Measurements from ENCODE around the gene ICA1.

The ICA1 gene

DNA sequence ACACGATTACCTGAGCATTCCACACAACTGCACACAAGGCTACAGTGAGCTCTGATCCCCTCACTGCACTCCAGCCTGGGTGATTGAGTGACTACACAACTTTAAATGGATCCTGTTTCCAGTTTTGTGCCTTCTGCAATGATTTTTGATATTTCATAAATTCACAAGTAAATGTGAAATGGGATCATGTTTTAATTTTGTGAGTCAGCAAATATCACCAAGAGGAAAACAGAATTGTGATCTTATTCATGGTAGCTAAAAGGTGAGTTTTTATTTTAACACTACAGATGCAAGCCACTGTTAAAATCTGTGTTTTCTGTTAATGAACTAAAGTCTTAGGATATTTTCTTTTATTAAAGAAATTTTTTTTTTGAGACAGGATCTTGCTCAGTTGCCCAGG, 11.4 kb downstream of the ICA1 start:
- ChIA-PET CTCF (interaction anchor here (1.0 to 1.1 kb wide), 2 partner anchors 33 to 39 kb away, joined by 3 to 4 read pairs; no protein-coding TSS in a partner anchor), POLR2A (no interaction called here)
- no peak overlapping the region for H3K27ac ChIP-seq (ENCODE audit: extremely low read depth, low read depth, low read length)
- H3K4me1 ChIP-seq (ENCODE audit: control insufficient read depth, insufficient read depth, low read length) = no peaks in the 10 kb centered on the region
- TF ChIP-seq ZNF394 (tag by site-specific recombination; IDR thresholded peaks at IDR 0.05; ENCODE audit: borderline replicate concordance) (no peak), ZNF24 (tag by site-specific recombination; IDR thresholded peaks at IDR 0.05) (no peak), ZNF664 (tag by site-specific recombination; IDR thresholded peaks at IDR 0.05) (no peak), ZNF596 (tag by site-specific recombination; IDR thresholded peaks at IDR 0.05) (no peak), ZNF416 (tag by site-specific recombination; IDR thresholded peaks at IDR 0.05) (no peak), ZNF501 (tag by site-specific recombination; IDR thresholded peaks at IDR 0.05) (no peak), ZNF155 (tag by site-specific recombination; IDR thresholded peaks at IDR 0.05) (no peak), KLF7 (tag by site-specific recombination; IDR thresholded peaks at IDR 0.05; ENCODE audit: borderline replicate concordance) (no peak)
- no peak overlapping the region for H3K4me3 ChIP-seq (ENCODE audit: low read depth, low read length)
- H3K36me3 ChIP-seq (ENCODE audit: control insufficient read depth in 2 of 2, insufficient read depth in 1 of 2, low read length in 2 of 2) = no peaks in the 10 kb centered on the region
- no peaks in the 10 kb centered on the region for H3K9me3 ChIP-seq (ENCODE audit: control insufficient read depth, insufficient read depth, low read depth, low read length)

DNA sequence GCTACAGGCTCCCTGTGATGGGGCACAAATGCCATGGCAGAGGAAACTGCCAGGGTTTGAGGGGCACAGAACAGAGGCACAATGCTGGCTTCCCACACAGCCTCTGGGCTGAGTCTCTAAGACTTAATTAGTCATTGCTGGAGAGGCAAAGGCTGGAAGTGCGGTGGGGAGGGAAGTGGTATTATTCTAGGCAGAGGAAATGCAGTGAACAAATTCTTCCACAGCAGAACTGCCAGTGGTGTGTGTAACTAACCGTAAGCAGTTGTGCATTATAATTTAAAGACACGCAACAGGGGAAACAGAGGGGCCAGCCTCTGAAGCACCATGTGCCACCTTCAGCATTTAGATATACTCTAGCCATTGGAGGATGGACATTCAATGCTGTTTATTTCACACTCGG, 12.8 kb downstream of the ICA1 start:
- TF ChIP-seq ZNF561 (tag by site-specific recombination; IDR thresholded peaks at IDR 0.05; ENCODE audit: borderline replicate concordance) (no peak), ZNF704 (tag by site-specific recombination; IDR thresholded peaks at IDR 0.05) (no peak), ZNF362 (tag by site-specific recombination; IDR thresholded peaks at IDR 0.05) (no peak), KLF8 (tag by site-specific recombination; IDR thresholded peaks at IDR 0.05) (no peak), SALL2 (tag by site-specific recombination; IDR thresholded peaks at IDR 0.05; ENCODE audit: borderline replicate concordance) (no peak)
- TF ChIP-seq, protein P1, sequence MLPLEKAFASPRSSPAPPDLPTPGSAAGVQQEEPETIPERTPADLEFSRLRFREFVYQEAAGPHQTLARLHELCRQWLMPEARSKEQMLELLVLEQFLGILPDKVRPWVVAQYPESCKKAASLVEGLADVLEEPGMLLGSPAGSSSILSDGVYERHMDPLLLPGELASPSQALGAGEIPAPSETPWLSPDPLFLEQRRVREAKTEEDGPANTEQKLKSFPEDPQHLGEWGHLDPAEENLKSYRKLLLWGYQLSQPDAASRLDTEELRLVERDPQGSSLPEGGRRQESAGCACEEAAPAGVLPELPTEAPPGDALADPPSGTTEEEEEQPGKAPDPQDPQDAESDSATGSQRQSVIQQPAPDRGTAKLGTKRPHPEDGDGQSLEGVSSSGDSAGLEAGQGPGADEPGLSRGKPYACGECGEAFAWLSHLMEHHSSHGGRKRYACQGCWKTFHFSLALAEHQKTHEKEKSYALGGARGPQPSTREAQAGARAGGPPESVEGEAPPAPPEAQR (tag by site-specific recombination; IDR thresholded peaks at IDR 0.05) = no peak
- Histone ChIP-seq H3K9me3 (ENCODE audit: control insufficient read depth, insufficient read depth, low read depth, low read length) (no peaks in the 10 kb centered on the region), H3K36me3 (ENCODE audit: control insufficient read depth in 2 of 2, insufficient read depth in 1 of 2, low read length in 2 of 2) (no peaks in the 10 kb centered on the region), H3K4me1 (ENCODE audit: control insufficient read depth, insufficient read depth, low read length) (no peaks in the 10 kb centered on the region), H3K27ac (ENCODE audit: extremely low read depth, low read depth, low read length) (no peak overlapping the region), H3K4me3 (ENCODE audit: low read depth, low read length) (no peak overlapping the region)
- ChIA-PET CTCF (no interaction called here), POLR2A (no interaction called here)

DNA sequence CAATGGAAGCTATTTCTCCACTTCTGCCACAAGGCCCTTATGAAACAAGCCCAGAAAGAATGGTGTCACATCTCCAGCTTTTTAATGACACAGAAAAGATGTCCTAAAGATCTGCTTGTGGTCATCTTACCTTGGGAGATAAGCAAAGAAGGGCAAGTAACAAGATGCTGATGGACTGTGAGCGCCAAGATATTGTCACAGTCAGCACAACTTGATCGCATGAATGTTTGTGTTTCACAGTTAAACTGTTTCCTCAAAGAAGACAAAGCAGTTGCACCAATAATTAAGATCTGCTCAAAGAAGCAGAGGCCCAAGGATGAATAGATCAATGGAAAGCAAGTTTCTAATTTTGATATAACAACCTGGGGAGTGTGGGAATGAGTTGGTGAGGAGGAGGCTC, 15.9 kb downstream of the ICA1 start:
- H3K4me1 ChIP-seq (ENCODE audit: control insufficient read depth, insufficient read depth, low read length) = no peaks in the 10 kb centered on the region
- ChIA-PET CTCF (no interaction called here), POLR2A (no interaction called here)
- H3K9me3 ChIP-seq (ENCODE audit: control insufficient read depth, insufficient read depth, low read depth, low read length) = no peaks in the 10 kb centered on the region
- H3K36me3 ChIP-seq (ENCODE audit: control insufficient read depth in 2 of 2, insufficient read depth in 1 of 2, low read length in 2 of 2) = no peaks in the 10 kb centered on the region
- TF ChIP-seq, protein P2, sequence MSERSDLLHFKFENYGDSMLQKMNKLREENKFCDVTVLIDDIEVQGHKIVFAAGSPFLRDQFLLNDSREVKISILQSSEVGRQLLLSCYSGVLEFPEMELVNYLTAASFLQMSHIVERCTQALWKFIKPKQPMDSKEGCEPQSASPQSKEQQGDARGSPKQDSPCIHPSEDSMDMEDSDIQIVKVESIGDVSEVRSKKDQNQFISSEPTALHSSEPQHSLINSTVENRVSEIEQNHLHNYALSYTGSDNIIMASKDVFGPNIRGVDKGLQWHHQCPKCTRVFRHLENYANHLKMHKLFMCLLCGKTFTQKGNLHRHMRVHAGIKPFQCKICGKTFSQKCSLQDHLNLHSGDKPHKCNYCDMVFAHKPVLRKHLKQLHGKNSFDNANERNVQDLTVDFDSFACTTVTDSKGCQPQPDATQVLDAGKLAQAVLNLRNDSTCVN (tag by site-specific recombination; optimal IDR thresholded peaks at IDR 0.05) = no peak
- TF ChIP-seq, protein P3, sequence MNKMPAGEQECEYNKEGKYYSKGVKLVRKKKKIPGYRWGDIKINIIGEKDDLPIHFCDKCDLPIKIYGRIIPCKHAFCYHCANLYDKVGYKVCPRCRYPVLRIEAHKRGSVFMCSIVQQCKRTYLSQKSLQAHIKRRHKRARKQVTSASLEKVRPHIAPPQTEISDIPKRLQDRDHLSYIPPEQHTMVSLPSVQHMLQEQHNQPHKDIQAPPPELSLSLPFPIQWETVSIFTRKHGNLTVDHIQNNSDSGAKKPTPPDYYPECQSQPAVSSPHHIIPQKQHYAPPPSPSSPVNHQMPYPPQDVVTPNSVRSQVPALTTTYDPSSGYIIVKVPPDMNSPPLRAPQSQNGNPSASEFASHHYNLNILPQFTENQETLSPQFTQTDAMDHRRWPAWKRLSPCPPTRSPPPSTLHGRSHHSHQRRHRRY (tag by site-specific recombination; IDR thresholded peaks at IDR 0.05) = no peak
- no peak for TF ChIP-seq TCF7L2 (IDR thresholded peaks at IDR 0.05; ENCODE audit: borderline replicate concordance, low read depth, low read length)
- TF ChIP-seq ZNF391 (tag by site-specific recombination; IDR thresholded peaks at IDR 0.05; ENCODE audit: borderline replicate concordance, low read depth) = no peak
- TF ChIP-seq ZNF768 (tag by site-specific recombination; IDR thresholded peaks at IDR 0.05) = no peak
- TF ChIP-seq HOXD13 (CRISPR knock-in tag; IDR thresholded peaks at IDR 0.05; ENCODE audit: borderline replicate concordance) = no peak
- H3K27ac ChIP-seq (ENCODE audit: extremely low read depth, low read depth, low read length) = no peak overlapping the region
- no peak overlapping the region for H3K4me3 ChIP-seq (ENCODE audit: low read depth, low read length)

Measured in HEK293 (cell line).